SK-N-DZ (cell line): ENCODE results near the gene CYTH4.

Experiments used
- DNase-seq: peaks from one replicate; pipeline ENCODE4 v3.0.0-alpha.2; 2015; ENCODE audit warnings: low spot score

The CYTH4 gene

DNA sequence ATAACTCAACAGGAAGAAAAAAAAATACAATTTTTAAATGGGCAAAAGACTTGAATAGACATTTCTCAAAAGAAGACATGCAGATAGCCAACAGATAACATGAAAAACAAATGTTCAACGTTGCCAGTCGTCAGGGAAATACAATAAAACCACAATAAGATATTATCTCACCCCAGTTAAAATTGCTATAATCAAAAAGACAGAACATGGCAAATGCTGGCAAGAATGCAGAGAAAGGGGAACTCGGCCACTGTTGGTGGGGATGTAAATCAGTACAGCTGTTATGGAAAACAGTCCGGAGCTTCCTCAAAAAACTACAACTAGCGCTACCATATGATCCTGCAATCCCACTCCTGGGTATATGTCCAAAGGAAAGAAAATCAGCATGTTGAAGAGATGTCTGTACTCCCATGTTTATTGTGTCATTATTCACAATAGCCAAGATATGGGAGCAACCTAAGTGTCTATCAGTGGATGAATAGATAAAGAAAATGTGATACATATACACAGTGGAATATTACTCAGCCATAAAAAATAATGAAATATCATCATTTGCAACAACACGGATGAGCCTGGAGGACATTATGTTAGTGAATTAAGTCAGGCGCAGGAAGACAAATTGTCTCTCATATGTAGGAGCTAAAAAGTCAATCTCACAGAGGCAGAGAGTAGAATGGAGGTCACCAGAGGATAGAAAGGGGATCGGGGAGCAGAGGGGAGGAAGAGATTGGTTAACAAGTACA lies 12.2 kb upstream of the CYTH4 start:
- DNase-seq, result no peak

- DNase-seq, result no peak
Observed at GRCh38 chr22:37270928-37271650, 11.2 kb upstream of the CYTH4 start.

DNA sequence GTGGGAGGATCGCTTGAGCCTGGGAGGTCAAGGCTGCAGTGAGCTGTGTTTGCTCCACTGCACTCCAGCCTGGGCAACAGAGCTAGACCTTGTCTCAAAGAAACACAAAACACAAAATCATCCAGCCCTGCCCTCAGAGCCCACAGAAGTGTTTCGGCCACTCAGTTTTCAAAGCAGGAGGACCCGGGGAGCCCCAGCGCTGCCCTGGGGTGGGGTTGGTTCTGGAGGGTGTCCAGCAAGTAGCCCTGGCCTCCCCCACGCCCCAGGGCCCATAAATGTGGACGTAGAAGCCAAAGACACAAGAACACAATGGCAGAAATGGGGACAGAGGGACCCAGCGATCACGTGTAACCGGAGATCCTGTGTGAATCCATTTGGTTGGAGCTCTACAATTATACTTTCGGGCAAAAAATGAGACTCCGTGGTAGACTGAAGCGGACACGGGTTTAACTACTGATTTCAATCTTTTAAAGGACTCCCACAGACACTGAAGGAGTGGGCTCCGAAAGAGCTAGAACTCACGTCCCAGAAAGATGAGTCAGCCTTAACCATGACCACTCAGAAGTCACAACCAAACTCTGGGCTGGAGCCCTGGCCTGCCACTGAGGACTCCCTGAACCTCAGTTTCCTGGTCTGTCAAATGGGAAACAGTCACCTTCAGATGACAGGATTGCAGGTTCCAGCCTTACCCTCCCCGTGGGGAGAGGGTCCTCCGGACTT lies 9.0 kb upstream of the CYTH4 start:
- no peak for DNase-seq

- DNase-seq, result no peak
Observed at GRCh38 chr22:37273846-37274225, 8.5 kb upstream of the CYTH4 start.

DNA sequence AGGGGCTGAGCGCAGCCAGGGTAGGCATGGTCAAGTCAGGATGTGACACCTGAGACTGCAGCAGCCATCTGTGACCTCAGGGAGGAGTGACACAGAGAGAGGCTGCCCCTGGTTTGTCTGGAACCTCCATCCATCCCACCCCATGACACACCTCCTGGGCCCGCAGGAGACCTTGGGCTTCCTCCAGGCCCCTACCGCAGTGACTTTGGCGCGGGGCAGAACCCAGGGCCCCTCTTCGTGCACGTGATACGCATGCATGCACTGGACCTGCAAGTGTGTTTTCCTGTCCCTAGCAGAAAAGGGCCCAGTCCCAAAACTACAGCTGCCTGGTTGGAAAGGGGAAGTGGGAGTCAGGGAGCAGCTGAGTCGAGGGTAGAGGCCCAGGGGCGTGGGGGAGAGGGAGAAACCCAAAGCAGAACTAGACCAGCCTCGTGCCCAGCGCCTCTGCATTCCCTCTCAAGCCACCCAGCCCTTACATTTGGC lies 7.9 kb upstream of the CYTH4 start:
- DNase-seq, result no peak

DNA sequence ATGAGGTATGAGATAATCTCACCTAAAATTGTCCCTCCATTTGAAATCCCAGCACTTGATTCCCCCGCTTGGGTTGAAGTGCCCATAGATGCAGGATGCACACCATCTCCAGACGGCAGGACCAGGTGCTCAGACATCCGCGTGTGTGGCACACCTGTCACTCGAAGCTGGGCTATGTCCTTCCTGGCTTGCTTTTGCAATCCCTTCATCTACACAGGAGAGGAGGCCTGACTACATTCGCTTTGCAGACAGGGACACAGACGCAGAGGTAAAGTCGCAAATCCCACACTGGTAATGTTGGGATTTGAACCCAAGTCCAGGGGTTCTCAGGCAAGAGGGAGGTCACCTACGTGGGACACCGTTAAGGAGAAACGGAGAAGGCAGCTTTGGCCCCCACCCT lies 7.2 kb upstream of the CYTH4 start:
- no peak for DNase-seq

- DNase-seq, result no peak
Observed at GRCh38 chr22:37275622-37276021, 6.7 kb upstream of the CYTH4 start.

DNA sequence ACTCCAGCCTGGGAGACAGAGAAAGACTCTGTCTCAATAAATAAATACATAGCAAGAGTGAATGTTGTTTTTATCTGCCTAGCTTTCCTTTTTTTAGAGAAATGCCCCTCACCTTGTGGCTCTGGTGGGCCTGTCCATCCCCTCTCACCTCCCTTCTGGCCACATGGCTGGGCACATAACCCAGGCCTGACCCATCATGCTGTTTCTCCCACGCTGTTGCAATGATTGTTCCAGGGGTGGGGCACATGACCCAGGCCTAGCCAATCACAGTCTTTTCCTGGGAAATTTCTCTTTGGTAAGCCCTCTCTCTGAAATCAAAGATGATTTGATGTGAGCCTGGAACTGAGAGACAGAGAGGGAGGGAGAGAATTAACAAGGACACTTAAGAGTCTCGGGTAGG lies 5.5 kb upstream of the CYTH4 start:
- no peak for DNase-seq

DNA sequence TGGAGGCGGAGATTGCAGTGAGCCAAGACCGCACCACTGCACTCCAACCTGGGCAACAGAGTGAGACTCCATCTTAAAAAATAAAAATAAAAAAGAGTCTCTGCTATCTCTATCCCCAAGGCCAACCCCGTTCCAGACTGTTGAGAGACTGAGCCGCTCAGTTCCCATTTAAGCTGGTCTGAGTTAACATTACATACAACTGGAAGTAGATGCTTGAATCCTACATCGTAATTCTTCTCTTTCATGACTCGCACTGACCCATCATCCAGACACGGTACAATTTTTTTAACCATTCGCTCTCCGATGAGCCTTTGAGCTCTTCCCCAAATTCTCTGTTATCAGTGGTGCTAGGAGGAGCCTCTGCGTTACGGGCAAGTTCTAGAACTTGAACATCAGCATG lies 4.9 kb upstream of the CYTH4 start:
- DNase-seq, result no peak

- no peak for DNase-seq
Observed at GRCh38 chr22:37278261-37278660, 4.0 kb upstream of the CYTH4 start.

GRCh38 chr22:37279331-37280181 lies 2.8 kb upstream of the CYTH4 start:
- DNase-seq, result no peak

DNA sequence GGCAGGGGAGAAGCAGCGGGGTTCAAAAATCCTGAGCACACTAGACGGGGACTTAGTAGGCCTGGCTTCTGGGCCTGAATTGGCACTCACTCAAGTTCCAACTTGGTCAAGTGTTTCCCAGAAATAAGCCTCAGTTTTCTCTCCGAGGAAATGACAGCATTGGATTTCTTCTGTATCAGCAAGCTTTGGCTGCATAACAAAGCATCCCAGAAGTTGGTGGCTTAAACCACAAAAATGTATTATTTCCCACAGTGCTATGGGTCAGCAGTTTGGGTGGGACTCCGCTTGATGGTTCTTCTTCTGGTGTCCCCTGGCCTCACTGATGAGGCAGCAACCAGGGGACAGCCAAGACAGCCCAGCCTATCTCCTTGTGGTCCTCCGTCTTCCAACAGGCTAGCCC lies 1.6 kb upstream of the CYTH4 start:
- no peak for DNase-seq

- no peak for DNase-seq
Observed at GRCh38 chr22:37281195-37281594, 1.1 kb upstream of the CYTH4 start.

DNA sequence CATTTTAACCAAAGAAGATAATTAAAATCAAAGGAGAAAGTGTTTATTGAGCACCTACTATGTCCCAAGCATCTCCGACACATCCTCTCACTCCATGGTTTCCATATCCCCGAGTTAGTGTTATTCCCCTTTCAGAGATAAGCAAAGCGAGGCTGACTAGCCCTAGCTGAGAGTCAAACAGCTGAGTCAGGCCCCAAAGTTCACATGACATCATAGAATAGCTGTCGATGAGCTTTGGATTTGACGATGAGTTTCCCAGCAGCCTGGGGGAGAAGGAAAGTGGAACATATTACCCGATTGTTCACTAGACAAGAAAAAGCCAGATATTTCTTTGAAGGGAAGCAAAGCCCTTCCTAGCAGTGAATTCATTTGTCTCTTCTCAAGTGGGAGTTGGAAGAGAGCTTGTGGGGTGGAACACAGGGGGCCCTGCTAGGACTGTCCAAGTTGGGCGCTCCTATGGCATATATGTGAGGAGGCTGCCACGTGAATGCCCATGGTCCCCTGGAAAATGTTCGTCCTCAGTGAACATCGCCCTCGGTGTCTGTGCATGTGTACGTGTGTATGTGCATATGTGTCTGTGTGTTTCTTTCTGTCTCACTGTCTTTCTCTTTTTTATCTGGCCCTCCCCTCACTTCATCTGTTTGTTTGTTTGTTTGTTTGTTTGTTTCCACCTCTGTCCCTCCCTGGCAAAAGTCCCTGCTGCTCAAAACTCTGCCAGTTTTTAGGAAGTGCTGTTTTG lies 493 bp upstream of the CYTH4 start:
- DNase-seq, result no peak

DNA sequence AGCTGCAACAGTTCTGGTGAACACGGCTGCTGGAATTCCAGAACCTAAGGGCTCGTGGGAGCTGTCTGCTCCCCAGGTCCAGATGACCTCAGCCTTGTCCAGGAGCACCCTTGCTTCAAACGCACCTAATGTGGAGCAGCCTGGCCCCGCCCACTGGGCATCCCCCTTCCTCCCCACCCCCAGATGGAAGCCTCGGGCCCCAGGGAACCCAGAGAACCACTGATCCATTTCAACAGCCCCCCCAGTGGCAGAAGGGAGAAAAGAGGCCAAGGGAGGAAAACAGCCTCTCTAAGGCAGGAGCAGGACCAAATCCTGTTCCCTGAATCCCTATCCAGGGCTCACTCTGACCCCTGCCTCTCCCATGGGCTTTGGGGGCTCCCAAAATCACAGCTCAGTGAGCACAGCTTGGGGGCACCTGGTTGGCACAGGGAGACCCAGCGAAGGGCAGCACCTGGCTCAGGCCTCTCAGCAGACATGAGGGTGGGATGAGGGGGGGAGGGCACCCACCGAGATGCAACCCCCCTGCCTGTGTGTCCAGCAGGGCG lies 1.2 kb downstream of the CYTH4 start:
- no peak for DNase-seq

DNA sequence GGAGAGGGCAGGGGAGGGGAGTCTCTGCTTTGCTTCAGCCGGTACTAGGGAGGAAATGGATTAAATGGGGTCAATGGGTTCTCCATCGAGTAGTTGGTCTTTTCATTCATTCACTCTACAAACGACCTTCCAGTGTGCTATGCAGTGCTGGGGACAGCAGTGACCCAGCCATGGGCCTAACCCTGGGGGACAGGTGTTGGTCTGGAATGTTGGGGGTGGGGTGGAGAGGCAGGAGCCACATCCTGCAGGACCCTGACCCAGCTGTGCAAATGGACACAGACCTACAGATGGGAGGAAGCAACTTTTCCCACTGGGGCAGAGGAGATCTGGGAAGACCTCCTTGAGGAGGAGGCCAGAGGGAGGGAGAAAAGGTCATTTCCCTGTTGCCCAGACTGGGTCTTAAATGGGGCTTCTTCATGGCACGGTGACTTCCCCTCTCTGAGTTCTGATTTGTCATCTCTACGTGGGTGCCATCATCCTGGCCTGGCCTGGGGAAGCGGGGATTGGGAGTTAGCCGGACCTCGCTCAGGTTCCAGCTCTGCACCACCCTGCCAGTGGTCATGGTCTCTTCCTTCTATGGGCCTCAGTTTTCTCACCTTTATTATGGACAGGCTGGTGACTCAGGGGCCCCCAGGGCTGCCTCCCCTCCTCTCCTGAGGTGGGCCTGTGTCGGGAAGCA lies 2.0 kb downstream of the CYTH4 start:
- DNase-seq, result no peak

- no peak for DNase-seq
Observed at GRCh38 chr22:37284805-37285355, 2.6 kb downstream of the CYTH4 start.

GRCh38 chr22:37285937-37286336 lies 3.6 kb downstream of the CYTH4 start:
- DNase-seq, result no peak

DNA sequence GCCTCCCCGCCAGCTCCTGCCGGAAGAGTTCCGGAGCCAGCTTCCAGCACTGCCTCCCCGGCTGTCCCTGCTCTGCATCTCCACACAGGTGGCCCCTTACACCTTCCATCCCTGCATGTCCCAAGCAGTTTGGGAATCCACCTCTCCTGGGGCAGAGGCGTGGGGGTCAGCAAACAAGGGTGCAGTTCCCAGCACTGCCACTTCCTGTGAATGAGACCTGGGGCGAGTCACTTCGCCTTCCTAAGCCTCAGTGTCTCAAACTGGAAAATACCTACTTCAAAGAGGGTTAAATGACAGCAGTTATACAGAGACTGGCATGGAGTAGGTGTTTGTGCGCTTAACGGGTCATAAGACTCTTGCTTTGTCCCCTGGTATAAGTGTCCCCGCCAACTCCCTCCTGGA lies 5.2 kb downstream of the CYTH4 start:
- no peak for DNase-seq

- no peak for DNase-seq
Observed at GRCh38 chr22:37288521-37288920, 6.2 kb downstream of the CYTH4 start.
